IMR-90 (cell line): ENCODE results near the gene MAT2A. TPM values are rescaled to one million over a fixed set of nuclear protein-coding genes. Genes with fewer than 3 reads are reported as not detected.
A peak's percentile ranks its signal among the peaks of the same experiment; 100 is the strongest.
"Not testable (repeated sequence)": the region's sequence is repeated elsewhere in the genome, so short reads cannot be mapped to it uniquely, and the experiment has no call there.

ENCODE experiments used
- ATAC-seq: fragments of 200-7000 bp; cut with Tn5 transposase; 2 replicates; pipeline ENCODE4 v1.9.1; 2020; ENCODE audit warnings: low read depth, mild to moderate bottlenecking, moderate library complexity
- BruUV-seq: library from RNA; stranded (reverse); fragments of 400-500 nt; replicated peaks from 2 replicates; lab custom pipeline; 2021; lab: Mats Ljungman, UMichigan
- CTCF ChIA-PET: fragments of 300-600 bp; formaldehyde crosslinking; extraction: SDS; loops from one replicate; lab custom pipeline; 2021; ENCODE audit warnings: antibody characterized with exemption; lab: Yijun Ruan, JAX
- POLR2A ChIA-PET: fragments of 300-600 bp; sonication (Branson Sonifier 250); formaldehyde crosslinking; loops from one replicate; lab custom pipeline; 2022; ENCODE audit warnings: antibody characterized with exemption; ENCODE audit not compliant: unreplicated experiment; lab: Charles Lee
- DNase-seq: peaks from one replicate; pipeline ENCODE4 v3.0.0; 2013
- H2AFZ ChIP-seq: replicated peaks from 2 replicates; pipeline ENCODE3; 2013; ENCODE audit warnings: low read length, mild to moderate bottlenecking; ENCODE audit not compliant: poor library complexity
- H2AK5ac ChIP-seq: 2 replicates; pipeline ENCODE4 v1.6.1; 2013; ENCODE audit warnings: low read depth, low read length, inconsistent platforms
- H2AK9ac ChIP-seq: replicated peaks from 2 replicates; pipeline ENCODE3; 2013; ENCODE audit warnings: mild to moderate bottlenecking, low read depth, low read length, moderate library complexity; ENCODE audit not compliant: poor library complexity
- H2BK120ac ChIP-seq: 2 replicates; pipeline ENCODE4 v1.6.1; 2013; ENCODE audit warnings: low read depth, low read length, inconsistent platforms
- H2BK15ac ChIP-seq: 3 replicates; pipeline ENCODE4 v1.6.1; 2013; ENCODE audit warnings: low read depth, low read length, inconsistent platforms
- H2BK20ac ChIP-seq: 2 replicates; pipeline ENCODE4 v1.6.1; 2013; ENCODE audit warnings: low read depth, mild to moderate bottlenecking, inconsistent platforms, low read length, moderate library complexity
- H2BK5ac ChIP-seq: 2 replicates; pipeline ENCODE4 v1.6.1; 2013; ENCODE audit warnings: mild to moderate bottlenecking, low read depth, low read length, inconsistent platforms; ENCODE audit not compliant: poor library complexity, severe bottlenecking
- H3K14ac ChIP-seq: replicated peaks from 2 replicates; pipeline ENCODE4 v1.6.1; 2013; ENCODE audit warnings: low read depth, low read length, inconsistent platforms
- H3K18ac ChIP-seq: 2 replicates; pipeline ENCODE4 v1.6.1; 2013; ENCODE audit warnings: low read depth, low read length, control low read depth
- H3K23ac ChIP-seq: 2 replicates; pipeline ENCODE4 v1.6.1; 2013; ENCODE audit warnings: low read depth, low read length, inconsistent platforms
- H3K27ac ChIP-seq: 2 replicates; pipeline ENCODE4 v1.5.1; 2013; ENCODE audit warnings: mild to moderate bottlenecking, control low read depth, low read length; ENCODE audit not compliant: insufficient read depth
- H3K27me3 ChIP-seq: 2 replicates; pipeline ENCODE4 v1.6.1; 2013; ENCODE audit warnings: low read length; ENCODE audit not compliant: control insufficient read depth, insufficient read depth
- H3K36me3 ChIP-seq: 2 replicates; pipeline ENCODE4 v1.6.1; 2013; ENCODE audit warnings: low read length, mixed read lengths; ENCODE audit not compliant: control insufficient read depth, insufficient read depth
- H3K4ac ChIP-seq: 2 replicates; pipeline ENCODE4 v1.6.1; 2013; ENCODE audit warnings: low read depth, low read length, inconsistent platforms
- H3K4me1 ChIP-seq: 2 replicates; pipeline ENCODE4 v1.6.1; 2013; ENCODE audit warnings: low read length, mixed read lengths; ENCODE audit not compliant: control insufficient read depth, insufficient read depth
- H3K4me2 ChIP-seq: 2 replicates; pipeline ENCODE4 v1.6.1; 2013; ENCODE audit warnings: low read depth, mild to moderate bottlenecking, control low read depth, low read length, moderate library complexity
- H3K4me3 ChIP-seq: 2 replicates; pipeline ENCODE4 v1.5.1; 2013; ENCODE audit warnings: low read depth, mild to moderate bottlenecking, control low read depth, low read length, moderate library complexity; ENCODE audit not compliant: insufficient read depth
- H3K56ac ChIP-seq: 2 replicates; pipeline ENCODE4 v1.6.1; 2013; ENCODE audit warnings: low read length, inconsistent platforms; ENCODE audit not compliant: insufficient read depth; ENCODE audit errors: extremely low read depth
- H3K79me1 ChIP-seq, 2 experiments: 2 replicates each; pipeline ENCODE4 v1.6.1; 2013; ENCODE audit warnings: low read length in 2 of 2, inconsistent platforms in 1 of 2, low read depth in 1 of 2
- H3K9ac ChIP-seq: 2 replicates; pipeline ENCODE4 v1.6.1; 2013; ENCODE audit warnings: low read depth, low read length, control low read depth
- H3K9me1 ChIP-seq: 2 replicates; pipeline ENCODE4 v1.6.1; 2013; ENCODE audit warnings: low read length, inconsistent platforms; ENCODE audit not compliant: insufficient read depth
- H3K9me3 ChIP-seq: 2 replicates; pipeline ENCODE4 v1.6.1; 2013; ENCODE audit warnings: low read length; ENCODE audit not compliant: control insufficient read depth, insufficient read depth
- H4K20me1 ChIP-seq: 2 replicates; pipeline ENCODE4 v1.6.1; 2013; ENCODE audit warnings: low read length, inconsistent platforms; ENCODE audit not compliant: insufficient read depth
- H4K5ac ChIP-seq: 2 replicates; pipeline ENCODE4 v1.6.1; 2013; ENCODE audit warnings: mild to moderate bottlenecking, low read depth, low read length, control low read depth
- H4K8ac ChIP-seq, 2 experiments: 2 replicates each; pipeline ENCODE4 v1.6.1; 2013; ENCODE audit warnings: low read depth in 2 of 2, low read length in 2 of 2, control low read depth in 1 of 2, inconsistent platforms in 1 of 2
- H4K91ac ChIP-seq: 2 replicates; pipeline ENCODE4 v1.6.1; 2013; ENCODE audit warnings: low read depth, low read length, inconsistent platforms; ENCODE audit not compliant: insufficient read depth
- WGBS, 2 experiments: methylation state at CpG; one replicate each; pipeline versions ENCODE4 v1.1.5 to v1.1.7; 2013; ENCODE audit warnings: missing lambda C conversion rate in 2 of 2; ENCODE audit not compliant: insufficient read length in 1 of 2; ENCODE audit errors: extremely low coverage in 2 of 2; 5-methylcytosine and 5-hydroxymethylcytosine counted together
- dilution Hi-C: fragments of 300-500 bp; cut with HindIII; formaldehyde crosslinking; loops from one replicate; pipeline ENCODE4 v1.14.3; 2018; ENCODE audit warnings: low sequenced_read_pairs; ENCODE audit not compliant: unreplicated experiment
- in situ Hi-C: fragments of 300-500 bp; cut with MboI; formaldehyde crosslinking; loops from 3 replicates; pipeline ENCODE4 v1.14.3; 2019; ENCODE audit warnings: low sequenced_read_pairs, inconsistent platforms, mixed read lengths
- intact Hi-C: fragments of 100-400 bp; cut with micrococcal nuclease; formaldehyde crosslinking; loops from 2 replicates; pipeline ENCODE4 v1.10.0; 2022
- polyA plus RNA-seq, 3 experiments: library from polyadenylated mRNA; depleted of rRNA; stranded (reverse); fragments of >200 nt; gene quantifications; 2 replicates each; pipeline ENCODE4 v1.2.3, GENCODE V29; 2012; ENCODE audit warnings: low replicate concordance in 1 of 3
- total RNA-seq: library from RNA; depleted of rRNA; stranded (reverse); fragments of >200 nt; gene quantifications from 2 replicates; pipeline ENCODE4 v1.2.3, GENCODE V29; 2012

Gene MAT2A
- total and polyA plus RNA-seq, 2 of the 4 experiments (the other 2 are of a cell fraction) = 94.1 to 223 TPM

DNA sequence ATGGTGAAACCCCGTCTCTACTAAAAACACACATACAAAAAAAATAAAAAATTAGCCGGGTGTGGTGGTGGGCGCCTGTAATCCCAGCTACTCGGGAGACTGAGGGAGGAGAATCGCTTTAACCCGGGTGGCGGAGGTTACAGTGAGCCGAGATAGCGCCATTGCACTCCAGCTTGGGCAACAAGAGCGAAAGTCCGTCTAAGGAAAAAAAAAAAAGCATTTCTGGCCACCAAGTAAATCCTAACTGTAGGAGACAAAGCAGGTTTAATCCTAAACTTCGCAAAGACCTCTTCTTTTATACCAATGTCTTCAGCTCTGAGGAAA, 21.4 kb downstream of the MAT2A start:
- POLR2A ChIA-PET = interaction anchor here (0.6 kb wide), 1 partner anchor 36 kb away, joined by 3 read pairs; no protein-coding TSS in a partner anchor
- Histone ChIP-seq H2AK5ac (peak overlapping the region; percentile 63), H3K27ac (peak overlapping the region; percentile 67; the same call in 1 of the 2 replicates), H3K79me1 (peaks cover 19 to 48% of the 10 kb centered on the region in 2 experiments), H3K9ac (peak overlapping the region; percentile 82), H3K23ac (peak overlapping the region; percentile 90; the same call in 1 of the 2 replicates), H3K14ac (peak overlapping the region; percentile 52; the same call in 1 of the 2 replicates), H3K4me2 (peak overlapping the region; percentile 95), H3K4me3 (peak overlapping the region; percentile 65), H3K4ac (peak overlapping the region; percentile 80; the same call in 1 of the 2 replicates), H3K36me3 (peaks cover 10% of the 10 kb centered on the region), H3K56ac (peak overlapping the region; percentile 54; the same call in 1 of the 2 replicates)
- H3K9me3 ChIP-seq, BruUV-seq, ATAC-seq, H4K8ac ChIP-seq, H4K20me1 ChIP-seq, CTCF ChIA-PET, H3K4me1 ChIP-seq, DNase-seq, H2AK9ac ChIP-seq, dilution Hi-C loops, H4K91ac ChIP-seq, H2AFZ ChIP-seq, H2BK15ac ChIP-seq, H2BK5ac ChIP-seq, H4K5ac ChIP-seq, in situ Hi-C loops, H3K27me3 ChIP-seq, H3K18ac ChIP-seq, H2BK20ac ChIP-seq, H2BK120ac ChIP-seq, H3K9me1 ChIP-seq: not testable (repeated sequence)
- WGBS, 2 experiments = no CpG with 5 or more reads among the region's 12 CpGs
- intact Hi-C loops = loop anchor here (2.0 to 5.0 kb wide), 2 partner anchors 24 to 42 kb away; partner anchors contain the start of genes TMEM150A and VAMP5
